OCI-LY1 (cell line): ENCODE results near the gene EAPP.
"Not testable (repeated sequence)": the region's sequence is repeated elsewhere in the genome, so short reads cannot be mapped to it uniquely, and the experiment has no call there.

ENCODE experiments used
- H2AFZ ChIP-seq: fragments of 200-600 bp; sonication (generic), shearing (Covaris generic); 2 replicates; pipeline ENCODE4 v1.6.0; 2014; ENCODE audit warnings: antibody characterized with exemption, mild to moderate bottlenecking, low read length
- H3F3A ChIP-seq: fragments of 200-600 bp; sonication (generic), shearing (Covaris generic); 2 replicates; pipeline ENCODE4 v1.6.0; 2014; ENCODE audit warnings: mild to moderate bottlenecking, antibody characterized with exemption, low read length, moderate library complexity; ENCODE audit not compliant: insufficient read depth
- H3K27ac ChIP-seq: fragments of 200-600 bp; sonication (generic); 2 replicates; pipeline ENCODE4 v1.5.1; 2014; ENCODE audit warnings: low read length, mixed run types, mild to moderate bottlenecking, low read depth; ENCODE audit not compliant: poor library complexity, severe bottlenecking
- H3K27me3 ChIP-seq: fragments of 200-600 bp; sonication (generic); 2 replicates; pipeline ENCODE4 v1.6.0; 2014; ENCODE audit warnings: antibody characterized with exemption, mild to moderate bottlenecking, low read length, moderate library complexity; ENCODE audit not compliant: insufficient read depth
- H3K36me3 ChIP-seq: fragments of 200-600 bp; sonication (generic); 2 replicates; pipeline ENCODE4 v1.6.1; 2014; ENCODE audit warnings: mild to moderate bottlenecking, antibody characterized with exemption, low read length, moderate library complexity, mixed read lengths; ENCODE audit not compliant: insufficient read depth
- H3K4me1 ChIP-seq: fragments of 200-600 bp; sonication (generic); 2 replicates; pipeline ENCODE4 v1.5.1; 2014; ENCODE audit warnings: mild to moderate bottlenecking, low read length, moderate library complexity; ENCODE audit not compliant: insufficient read depth, severe bottlenecking
- H3K4me2 ChIP-seq: fragments of 200-600 bp; sonication (generic), shearing (Covaris generic); 2 replicates; pipeline ENCODE4 v1.6.1; 2014; ENCODE audit warnings: low read length
- H3K4me3 ChIP-seq: fragments of 200-600 bp; sonication (generic); 2 replicates; pipeline ENCODE4 v1.5.1; 2014; ENCODE audit warnings: low read length, low read depth, mild to moderate bottlenecking, mixed read lengths; ENCODE audit not compliant: poor library complexity, severe bottlenecking
- H3K79me2 ChIP-seq: fragments of 200-600 bp; shearing (Covaris generic); 2 replicates; pipeline ENCODE4 v1.6.1; 2016; ENCODE audit warnings: mixed run types, low read length, mixed read lengths; ENCODE audit not compliant: insufficient read depth
- H3K9ac ChIP-seq: fragments of 200-600 bp; sonication (generic), shearing (Covaris generic); 2 replicates; pipeline ENCODE4 v1.6.1; 2014; ENCODE audit warnings: mild to moderate bottlenecking, low read length, mixed read lengths
- H3K9me2 ChIP-seq: fragments of 200-600 bp; sonication (generic), shearing (Covaris generic); 2 replicates; pipeline ENCODE4 v1.6.1; 2014; ENCODE audit warnings: low read depth, mild to moderate bottlenecking, low read length, mixed read lengths
- H3K9me3 ChIP-seq: fragments of 200-600 bp; shearing (Covaris generic); 2 replicates; pipeline ENCODE4 v1.6.1; 2014; ENCODE audit warnings: low read length, mixed read lengths
- H4K20me1 ChIP-seq: fragments of 200-600 bp; sonication (generic), shearing (Covaris generic); 2 replicates; pipeline ENCODE4 v1.6.0; 2016; ENCODE audit warnings: mild to moderate bottlenecking, low read length; ENCODE audit not compliant: insufficient read depth
- CTCF ChIP-seq: fragments of 200-600 bp; sonication (generic), shearing (Covaris generic); IDR thresholded peaks from 2 replicates; pipeline ENCODE4 v1.5.1; 2017; ENCODE audit warnings: mild to moderate bottlenecking, antibody characterized with exemption, low read length, moderate library complexity, mixed read lengths
- EZH2 ChIP-seq: fragments of 200-600 bp; sonication (generic), shearing (Covaris generic); IDR thresholded peaks from 2 replicates; pipeline ENCODE4 v1.8.0; 2017; ENCODE audit warnings: borderline replicate concordance, mixed run types, mild to moderate bottlenecking, antibody characterized with exemption, low read length, moderate library complexity, mixed read lengths

The EAPP gene

GRCh38 chr14:34536951-34537676, 2.4 kb downstream of the EAPP start:
- H3K27me3 ChIP-seq: no peaks in the 10 kb centered on the region
- H3K79me2 ChIP-seq: peaks cover 22% of the 10 kb centered on the region
- TF ChIP-seq CTCF (no peak), EZH2 (no peak)
- peaks cover 30% of the 10 kb centered on the region for H3K36me3 ChIP-seq
- peaks cover 22% of the 10 kb centered on the region for H3K4me1 ChIP-seq
- H4K20me1 ChIP-seq: no peaks in the 10 kb centered on the region
- H3K27ac ChIP-seq: no peak overlapping the region
- H3K4me2 ChIP-seq: peak overlapping the region; percentile 19; the same call in 1 of the 2 replicates
- H3K9me3 ChIP-seq: no peaks in the 10 kb centered on the region
- H3K9me2 ChIP-seq: no peaks in the 10 kb centered on the region
- no peaks in the 10 kb centered on the region for H3F3A ChIP-seq
- H2AFZ ChIP-seq: no peak overlapping the region
- H3K9ac ChIP-seq: no peak overlapping the region; the same call in 1 of the 2 replicates
- peak overlapping the region; percentile 16 for H3K4me3 ChIP-seq

GRCh38 chr14:34527591-34527990, 11.9 kb downstream of the EAPP start:
- Histone ChIP-seq H3K9me3 (no peaks in the 10 kb centered on the region), H3K27ac (no peak overlapping the region), H3K27me3 (no peaks in the 10 kb centered on the region), H3K4me3 (no peak overlapping the region), H3K9me2 (no peaks in the 10 kb centered on the region), H3K4me2 (no peak overlapping the region), H4K20me1 (no peaks in the 10 kb centered on the region), H3F3A (no peaks in the 10 kb centered on the region), H3K36me3 (peaks cover 64% of the 10 kb centered on the region), H2AFZ (no peak overlapping the region), H3K4me1 (no peaks in the 10 kb centered on the region), H3K9ac (no peak overlapping the region), H3K79me2 (no peaks in the 10 kb centered on the region)
- TF ChIP-seq CTCF (no peak), EZH2 (no peak)

- not testable (repeated sequence) for H3K79me2 ChIP-seq, H3K27ac ChIP-seq, H3K4me2 ChIP-seq, H4K20me1 ChIP-seq, H3F3A ChIP-seq, H2AFZ ChIP-seq, H3K9ac ChIP-seq, H3K4me3 ChIP-seq, H3K4me1 ChIP-seq, H3K9me3 ChIP-seq, H3K27me3 ChIP-seq, H3K9me2 ChIP-seq
- peaks cover 61% of the 10 kb centered on the region for H3K36me3 ChIP-seq
Measured at GRCh38 chr14:34524216-34524615, 15.3 kb downstream of the EAPP start.

- Histone ChIP-seq H2AFZ (no peak overlapping the region), H3K9ac (no peak overlapping the region), H3K4me2 (no peak overlapping the region), H4K20me1 (no peaks in the 10 kb centered on the region), H3F3A (no peaks in the 10 kb centered on the region), H3K36me3 (peaks cover 60% of the 10 kb centered on the region), H3K9me2 (no peaks in the 10 kb centered on the region), H3K27ac (no peak overlapping the region), H3K27me3 (no peaks in the 10 kb centered on the region), H3K4me3 (no peak overlapping the region), H3K9me3 (no peaks in the 10 kb centered on the region), H3K4me1 (no peaks in the 10 kb centered on the region), H3K79me2 (no peaks in the 10 kb centered on the region)
- no peak for TF ChIP-seq CTCF
- TF ChIP-seq EZH2: no peak
Measured at GRCh38 chr14:34522496-34522895, 17.0 kb downstream of the EAPP start.

GRCh38 chr14:34521071-34521470, 18.4 kb downstream of the EAPP start:
- not testable (repeated sequence) for H3K4me3 ChIP-seq, H3K4me1 ChIP-seq, H3K27me3 ChIP-seq, H3K9me2 ChIP-seq, H3K4me2 ChIP-seq, H3K79me2 ChIP-seq, H2AFZ ChIP-seq, H3K9ac ChIP-seq, H3K27ac ChIP-seq, H3K9me3 ChIP-seq, H4K20me1 ChIP-seq, H3F3A ChIP-seq
- H3K36me3 ChIP-seq: peaks cover 56% of the 10 kb centered on the region
